Lower leg skin (tissue), 3 donors: ENCODE results near the gene AK5.

Experiments
- CTCF ChIP-seq, 3 donors: fragments of 450-650 bp; IDR thresholded peaks; one replicate each; pipeline ENCODE4 v1.5.1; 2016; ENCODE audit warnings: antibody characterized with exemption in 3 of 3, mild to moderate bottlenecking in 3 of 3, moderate library complexity in 2 of 3
- POLR2A ChIP-seq, 2 donors: fragments of 450-650 bp; IDR thresholded peaks; one replicate each; pipeline ENCODE4 v1.6.1; 2016 to 2017; ENCODE audit warnings: antibody characterized with exemption in 2 of 2, mild to moderate bottlenecking in 1 of 2, moderate library complexity in 1 of 2

GRCh38 chr1:77415579-77415978 lies 133.8 kb downstream of the AK5 start:
- TF ChIP-seq POLR2A (IDR thresholded peaks at IDR 0.05) (no peak), CTCF (IDR thresholded peaks at IDR 0.05) (no peak)
